NCI-H82 (cell line): ENCODE data around the gene OR2A42.
"Not testable (repeated sequence)": the region's sequence is repeated elsewhere in the genome, so short reads cannot be mapped to it uniquely, and the experiment has no call there.

ENCODE experiments used
- DNase-seq: peaks from one replicate; lab custom pipeline; 2025; lab: John Stamatoyannopoulos, UW

Gene OR2A42, protein sequence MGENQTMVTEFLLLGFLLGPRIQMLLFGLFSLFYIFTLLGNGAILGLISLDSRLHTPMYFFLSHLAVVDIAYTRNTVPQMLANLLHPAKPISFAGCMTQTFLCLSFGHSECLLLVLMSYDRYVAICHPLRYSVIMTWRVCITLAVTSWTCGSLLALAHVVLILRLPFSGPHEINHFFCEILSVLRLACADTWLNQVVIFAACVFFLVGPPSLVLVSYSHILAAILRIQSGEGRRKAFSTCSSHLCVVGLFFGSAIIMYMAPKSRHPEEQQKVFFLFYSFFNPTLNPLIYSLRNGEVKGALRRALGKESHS

DNA sequence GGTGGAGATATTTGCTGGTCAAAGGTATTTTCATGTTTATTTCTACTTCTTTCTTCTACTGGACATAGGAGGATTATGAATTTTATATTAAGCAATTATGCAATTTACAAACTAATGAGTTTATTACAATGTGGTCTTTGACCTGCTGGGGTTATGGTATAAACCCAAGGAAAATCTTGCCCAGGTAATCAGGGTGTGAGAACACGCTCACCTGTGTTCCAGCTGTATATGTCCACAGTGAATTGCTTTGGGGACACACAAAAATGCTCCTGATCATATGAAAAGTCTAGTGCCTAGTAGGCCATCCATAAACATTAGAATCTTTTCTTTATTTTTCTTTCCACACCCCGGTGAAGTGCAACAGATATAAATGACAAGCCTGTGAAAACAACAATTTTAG, at the start of gene OR2A42:
Gene OR2A42 (minus strand): TSS at position 241 of the 400 bp plus-strand sequence. CDS start 6,762 bp downstream, outside the sequence.
- DNase-seq, result not testable (repeated sequence)

DNA sequence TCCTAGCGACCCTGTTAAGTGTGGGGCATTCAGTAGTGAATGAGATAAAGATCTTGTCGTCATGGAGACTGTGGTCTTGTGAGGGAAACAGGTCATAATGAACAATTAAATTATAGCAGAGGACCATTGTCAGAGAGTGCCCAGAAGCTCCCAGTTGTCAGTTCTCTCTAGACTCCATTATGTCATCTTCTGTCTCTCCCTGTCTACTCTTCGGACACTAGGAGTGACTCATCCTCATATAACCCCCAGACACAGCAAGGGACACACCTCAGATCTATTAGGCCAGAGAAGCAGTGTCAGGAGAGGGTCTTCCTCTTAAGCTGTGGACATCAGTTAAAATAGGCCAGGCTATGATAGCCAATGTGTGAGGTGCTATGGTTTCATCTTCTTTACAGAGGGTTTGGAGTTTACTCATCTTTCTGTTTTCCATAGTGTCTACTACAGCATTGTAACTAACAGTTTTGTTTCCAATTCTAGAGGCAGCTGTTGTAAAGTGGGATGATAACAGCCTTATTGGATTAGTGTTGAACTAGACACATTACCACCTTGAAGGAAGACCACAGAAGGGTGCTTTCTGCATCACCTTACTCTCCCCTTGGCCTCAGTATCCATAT, 47.9 kb upstream of the OR2A42 start:
- DNase-seq, result not testable (repeated sequence)

DNA sequence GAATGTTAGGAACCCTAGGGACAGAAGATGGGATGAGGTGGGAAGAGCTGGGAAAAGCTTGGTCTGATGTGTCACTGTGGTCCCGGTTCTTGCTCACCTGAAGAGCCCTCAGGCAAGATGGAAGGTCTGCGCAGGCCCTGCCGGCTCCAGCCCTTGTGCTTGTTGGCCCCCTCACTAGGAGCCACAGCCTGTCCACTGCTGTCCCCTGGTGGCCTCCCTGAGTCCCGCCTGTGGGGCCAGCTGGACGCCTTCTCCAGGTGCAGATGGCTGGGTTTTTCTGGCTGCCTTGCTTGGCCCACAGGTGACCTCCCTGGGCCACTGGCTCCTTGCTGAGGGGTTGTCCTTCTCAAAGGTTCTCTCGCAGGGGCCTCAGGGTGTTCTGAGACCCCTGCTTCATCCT, 44.3 kb upstream of the OR2A42 start:
- DNase-seq, result not testable (repeated sequence)

DNA sequence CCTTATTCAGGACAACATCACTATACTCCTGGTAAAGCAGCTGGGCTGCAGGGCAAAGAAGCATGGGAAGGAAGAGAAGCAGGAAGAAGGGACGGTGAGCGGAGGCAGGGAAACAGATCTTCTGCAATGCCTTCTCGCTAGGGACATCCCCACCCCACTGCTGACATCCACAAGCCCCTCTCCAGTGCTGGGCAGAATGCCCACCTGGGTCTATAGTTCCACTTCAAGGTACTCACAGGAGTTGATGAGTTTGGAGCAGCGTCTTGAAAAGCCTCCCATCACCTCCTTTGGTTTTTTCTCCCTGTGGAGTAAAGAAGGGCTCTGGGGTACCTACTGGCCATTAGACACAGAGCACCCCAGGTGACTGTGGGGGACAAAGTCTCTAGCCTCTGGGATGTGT, 43.1 kb upstream of the OR2A42 start:
- not testable (repeated sequence) for DNase-seq

DNA sequence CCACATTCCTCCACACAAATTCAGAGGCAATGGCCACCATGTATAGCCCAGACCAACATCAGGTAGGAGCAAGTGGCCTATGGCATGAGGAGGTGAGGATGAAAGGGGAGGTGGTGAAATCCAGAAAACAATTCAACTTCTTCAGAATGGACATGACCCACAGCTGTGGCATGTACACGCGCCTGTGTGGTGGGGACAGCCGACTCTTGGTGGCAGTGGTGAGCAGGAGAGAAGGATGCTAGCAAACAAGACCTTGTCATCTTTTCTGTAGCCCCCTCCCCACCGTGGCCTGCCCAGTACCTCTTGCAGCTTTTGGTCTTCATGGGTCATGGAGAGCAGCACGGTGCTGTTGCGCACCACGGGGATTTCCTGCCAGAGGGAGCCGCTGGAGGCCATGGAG, 42.6 kb upstream of the OR2A42 start:
- DNase-seq, result not testable (repeated sequence)

DNA sequence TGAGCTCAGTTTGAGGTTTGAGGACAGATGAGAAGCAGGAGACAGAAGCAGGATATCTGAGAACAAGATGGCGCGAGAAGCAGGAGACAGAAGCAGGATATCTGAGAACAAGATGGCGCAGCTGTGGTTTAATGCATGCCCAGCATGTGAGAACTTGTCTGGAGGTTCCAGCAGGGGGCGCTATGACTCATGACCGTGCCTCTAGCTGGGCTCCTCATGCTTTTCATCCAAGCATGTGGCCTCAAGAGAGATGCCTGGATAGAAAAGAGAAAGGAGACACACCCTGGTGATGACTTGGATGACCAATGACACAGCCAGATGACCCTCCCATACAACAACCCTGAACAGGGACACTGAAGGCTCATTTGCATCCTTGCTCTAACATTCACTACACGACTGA, 40.6 kb upstream of the OR2A42 start:
- not testable (repeated sequence) for DNase-seq

DNA sequence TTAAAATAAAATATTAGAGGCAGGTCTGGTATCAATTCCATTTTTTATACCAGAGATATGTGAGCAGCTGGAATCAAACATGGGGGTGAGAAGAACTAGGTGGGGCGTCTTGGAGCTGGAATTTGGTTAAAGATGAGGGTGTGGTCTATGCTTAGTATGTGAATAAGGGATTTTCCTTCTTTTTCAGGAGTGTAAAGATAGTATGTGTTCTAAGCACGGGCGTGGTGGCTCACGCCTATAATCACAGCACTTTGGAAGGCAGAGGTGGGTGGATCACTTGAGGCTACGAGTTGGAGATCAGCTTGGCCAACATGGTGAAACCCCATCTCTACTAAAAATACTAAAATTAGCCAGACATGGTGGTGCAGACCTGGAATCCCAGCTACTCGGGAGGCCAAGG, 35.9 kb upstream of the OR2A42 start:
- not testable (repeated sequence) for DNase-seq

DNA sequence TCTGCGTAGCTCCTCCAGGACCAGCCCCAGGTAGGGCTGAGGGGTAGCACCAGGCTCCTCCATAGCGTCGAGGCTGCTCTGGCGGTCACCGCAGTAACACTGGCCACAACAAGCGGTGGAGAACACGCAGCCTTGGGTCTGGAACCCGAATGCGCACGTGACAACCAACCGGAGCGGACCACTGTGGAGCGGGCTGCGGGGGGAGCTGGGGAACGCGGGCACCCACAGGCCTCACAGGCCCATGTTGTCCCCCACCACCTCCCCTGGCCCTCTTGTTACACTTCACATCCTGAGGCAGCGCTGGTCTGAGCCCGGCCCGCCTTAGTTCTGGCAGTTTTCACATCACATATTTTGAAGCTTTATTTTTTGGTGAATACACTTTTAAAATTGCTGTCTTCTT, 29.8 kb upstream of the OR2A42 start, which contains the start of gene CTAGE8:
Gene CTAGE8 (minus strand): TSS at position 101 of the 400 bp plus-strand sequence. CDS start 38 bp downstream, at position 63.
- not testable (repeated sequence) for DNase-seq

DNA sequence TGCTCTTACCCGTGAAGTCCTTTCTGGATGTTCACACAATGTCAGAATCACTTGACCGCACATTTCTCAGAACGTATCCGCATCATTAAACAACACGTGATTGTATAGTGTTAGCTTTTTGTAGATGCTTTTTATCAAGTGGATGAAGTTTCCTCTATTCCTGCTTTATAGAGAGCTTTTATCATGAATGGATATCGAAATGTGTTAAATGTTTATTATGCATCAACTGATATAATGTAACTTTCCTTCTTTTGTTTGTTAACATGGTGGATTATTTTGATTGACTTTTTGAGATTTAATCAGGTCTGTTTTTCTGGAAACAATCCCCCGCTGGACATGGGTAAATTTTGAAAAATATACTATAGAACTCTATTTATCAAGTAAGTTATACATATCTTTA, 25.3 kb upstream of the OR2A42 start, which contains the start of gene OR2A7:
Gene OR2A7 (minus strand): TSS at position 101 of the 400 bp plus-strand sequence. CDS start 5,164 bp downstream, outside the sequence.
- not testable (repeated sequence) for DNase-seq

DNA sequence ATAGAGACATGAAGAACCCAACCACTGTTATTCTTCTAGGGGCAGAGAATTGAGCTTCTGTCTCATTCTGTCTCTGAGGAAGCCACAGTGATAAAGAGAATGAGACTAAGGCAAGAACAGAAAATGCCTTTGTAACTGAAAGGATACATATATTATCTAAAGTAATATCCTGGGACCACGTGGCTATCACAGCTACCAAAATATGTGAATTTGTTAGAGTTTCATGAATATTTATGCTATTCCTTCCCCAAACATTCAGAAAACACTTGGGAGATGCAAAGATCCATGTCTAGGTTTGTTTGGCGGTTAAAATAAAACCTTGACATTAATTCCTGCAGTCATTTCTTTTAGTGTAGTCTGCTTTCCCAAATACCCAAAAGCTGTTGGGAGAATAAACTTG, 22.7 kb upstream of the OR2A42 start:
- not testable (repeated sequence) for DNase-seq

DNA sequence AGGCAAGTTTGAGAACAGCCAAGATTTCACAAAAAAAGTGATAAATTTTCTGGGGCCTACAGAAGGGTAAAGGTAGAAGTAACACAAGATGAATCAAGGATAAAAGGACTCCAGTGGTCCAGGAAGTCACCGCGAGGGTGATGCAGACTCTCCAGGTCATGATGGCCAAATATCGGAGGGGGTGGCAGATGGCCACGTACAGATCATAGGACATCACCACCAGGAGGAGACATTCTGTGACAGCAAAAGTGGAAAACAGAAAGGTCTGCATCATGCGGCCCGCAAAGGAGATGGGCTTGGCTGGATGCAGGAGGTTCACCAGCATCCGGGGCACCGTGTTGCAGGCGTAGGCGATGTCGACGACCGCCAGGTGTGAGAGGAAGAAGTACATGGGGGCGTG, 19.7 kb upstream of the OR2A42 start:
- DNase-seq, result not testable (repeated sequence)

DNA sequence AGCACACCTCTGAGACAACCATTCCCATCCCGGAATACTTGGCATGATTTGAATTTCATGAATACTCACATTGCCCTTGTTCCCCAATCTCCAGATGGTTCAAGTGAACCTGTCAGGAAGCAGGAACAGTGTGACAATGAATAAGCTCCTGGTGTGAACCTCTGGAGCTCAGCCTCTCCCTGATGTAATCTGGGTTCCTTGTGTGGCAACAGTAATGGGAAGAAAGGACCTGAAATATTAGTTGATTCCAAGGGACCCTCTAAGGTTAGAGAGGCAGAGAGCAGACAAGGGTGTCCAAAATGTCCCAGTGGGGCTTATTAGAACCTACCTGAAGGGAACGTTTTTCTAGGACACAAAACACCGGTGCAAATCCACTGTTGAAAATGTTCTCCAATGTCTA, 16.7 kb upstream of the OR2A42 start:
- DNase-seq, result no peak

DNA sequence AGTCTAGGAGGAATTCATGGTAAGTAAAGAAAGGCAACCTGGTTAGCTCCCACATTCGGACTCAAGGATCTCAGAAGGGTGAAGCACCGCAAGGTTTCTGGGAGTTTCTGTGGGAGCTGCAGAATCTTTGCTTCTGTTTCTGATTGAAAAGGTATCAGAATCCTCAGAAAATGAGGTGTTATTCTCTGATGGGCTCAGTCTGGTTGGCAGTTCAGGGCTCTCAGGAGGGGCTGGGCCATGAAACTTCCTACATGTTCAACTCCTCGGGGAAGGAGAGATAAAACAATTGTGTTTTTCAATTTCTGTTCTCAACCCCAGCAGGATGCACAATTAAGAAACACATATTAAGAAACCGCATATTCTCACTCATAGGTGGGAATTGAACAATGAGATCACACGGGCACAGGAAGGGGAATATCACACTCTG, 16.1 kb upstream of the OR2A42 start:
- no peak for DNase-seq

DNA sequence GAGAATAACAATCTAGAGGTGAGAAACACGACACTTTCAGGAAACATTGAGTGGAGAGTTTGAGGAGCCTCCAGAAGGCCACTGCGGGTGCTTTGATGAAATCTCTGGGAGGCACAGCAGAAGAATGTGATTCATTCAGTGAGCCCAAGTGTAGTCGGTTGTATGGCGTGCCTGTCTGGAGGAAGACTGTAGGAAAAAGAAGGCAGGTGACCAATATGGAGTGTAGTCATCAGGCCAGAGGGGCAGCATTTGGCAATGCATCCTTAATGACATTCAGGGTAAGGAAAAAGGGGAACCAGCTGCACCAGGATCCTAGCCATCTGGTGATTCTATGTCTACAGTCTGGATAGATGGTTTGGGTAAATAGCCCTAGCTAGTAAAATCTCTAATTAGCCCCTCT, 12.9 kb upstream of the OR2A42 start:
- not testable (repeated sequence) for DNase-seq

DNA sequence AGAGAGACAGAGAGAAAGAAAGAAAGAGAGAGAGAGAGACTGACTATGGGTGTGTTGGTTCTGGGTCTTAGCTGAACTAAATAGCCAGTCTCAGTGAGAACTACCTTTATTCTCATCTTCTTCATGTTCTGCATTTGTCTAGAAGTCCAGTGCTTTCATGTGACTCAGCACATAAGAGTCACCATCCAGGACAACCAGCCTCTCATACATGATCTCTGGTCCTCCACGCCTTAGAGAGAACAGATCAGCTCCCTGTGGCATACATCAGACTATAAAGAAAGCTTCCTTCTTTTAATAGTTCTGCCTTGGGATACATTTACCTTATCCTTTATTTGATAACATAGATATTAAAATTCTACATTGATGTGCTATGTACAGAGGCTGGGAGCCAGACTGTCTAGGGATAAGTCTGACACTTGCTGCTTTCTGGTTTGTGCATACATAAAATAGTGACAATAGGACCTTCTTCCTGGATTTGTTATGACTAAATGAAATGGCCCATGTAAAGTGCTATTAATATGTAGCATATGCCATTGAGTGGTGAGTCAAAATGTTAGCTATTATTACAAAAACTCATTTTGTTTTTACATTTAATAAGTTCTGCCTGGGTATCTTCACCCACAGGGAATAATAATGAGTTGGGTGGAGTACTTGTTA, 8.4 kb upstream of the OR2A42 start:
- DNase-seq, result not testable (repeated sequence)

DNA sequence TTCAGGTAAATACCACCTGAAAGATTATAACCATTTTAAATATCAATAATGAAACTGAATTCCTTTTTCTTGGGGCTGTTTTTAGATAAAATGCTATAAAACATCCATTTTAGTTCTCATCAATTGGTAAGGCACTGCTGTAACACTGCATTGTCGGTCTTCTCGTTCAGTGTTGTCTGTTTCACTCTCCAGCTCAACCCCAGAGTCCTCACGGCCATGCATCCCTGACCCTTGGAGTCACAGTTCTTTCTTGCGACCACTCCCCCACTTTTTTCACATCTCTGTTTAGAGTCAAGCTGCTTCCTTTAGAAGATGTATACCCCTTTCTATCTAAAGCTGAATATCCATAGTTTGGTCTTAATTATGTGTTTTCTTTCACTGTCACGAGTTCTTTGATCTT, 7.6 kb upstream of the OR2A42 start:
- DNase-seq, result not testable (repeated sequence)

DNA sequence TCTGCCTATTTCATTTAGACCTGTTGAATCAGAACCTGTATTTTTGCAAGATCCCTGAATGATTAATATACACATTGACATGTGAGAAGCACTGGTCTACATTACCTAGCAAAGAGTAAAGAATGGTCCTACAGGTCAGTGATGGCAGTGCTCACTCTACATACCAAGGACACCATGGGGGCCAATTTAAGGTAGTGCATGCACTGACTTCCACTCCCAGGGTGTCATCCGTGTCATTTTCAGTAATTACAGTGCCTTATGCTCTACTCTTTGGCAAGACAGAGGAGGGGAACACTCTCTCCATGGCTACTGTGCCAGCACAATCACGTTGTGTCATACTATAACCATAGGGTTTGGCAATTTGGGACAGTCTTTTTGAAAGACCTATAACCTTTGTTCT, 6.0 kb upstream of the OR2A42 start:
- DNase-seq, result not testable (repeated sequence)

DNA sequence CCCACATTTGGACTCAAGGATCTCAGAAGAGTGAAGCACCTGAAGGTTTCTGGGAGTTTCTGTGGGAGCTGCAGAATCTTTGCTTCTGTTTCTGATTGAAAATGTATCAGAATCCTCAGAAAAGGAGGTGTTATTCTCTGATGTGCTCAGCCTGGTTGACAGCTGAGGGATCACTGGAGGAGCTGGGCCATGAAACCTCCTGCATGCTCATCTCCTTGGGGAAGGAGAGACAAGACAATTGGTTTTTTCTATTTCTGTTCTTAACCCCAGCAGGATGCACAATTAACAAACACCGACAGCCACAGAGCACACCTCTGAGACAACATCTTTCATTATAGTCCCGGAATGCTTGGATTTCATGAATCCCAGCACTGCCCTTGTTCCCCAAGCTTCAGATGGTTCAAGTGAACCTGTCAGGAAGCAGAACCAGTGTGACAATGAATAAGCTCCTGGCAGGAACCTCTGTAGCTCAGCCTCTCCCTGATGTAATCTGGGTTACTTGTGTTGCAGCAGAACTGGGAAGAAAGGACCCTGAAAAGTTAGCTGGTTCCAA, 799 bp downstream of the OR2A42 start:
- DNase-seq, result not testable (repeated sequence)

DNA sequence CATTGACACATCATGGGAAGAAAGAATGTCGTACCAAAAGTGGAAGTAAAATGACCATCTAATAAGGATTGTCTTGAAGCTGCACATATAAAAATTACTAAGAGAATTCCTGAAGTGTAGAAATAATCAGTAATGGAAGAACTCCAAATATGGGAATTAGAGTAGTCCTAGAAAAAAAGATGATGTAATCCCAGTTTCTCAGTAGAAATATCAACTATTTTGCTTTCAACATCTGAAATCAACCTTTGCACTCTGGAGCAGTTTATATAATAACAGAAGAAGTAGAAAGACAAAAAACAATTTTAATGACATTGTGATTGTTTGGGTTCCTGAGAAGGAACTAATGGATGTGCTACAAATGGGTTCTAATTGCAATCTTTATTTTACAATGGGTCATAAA, 6.4 kb downstream of the OR2A42 start:
- DNase-seq, result not testable (repeated sequence)

DNA sequence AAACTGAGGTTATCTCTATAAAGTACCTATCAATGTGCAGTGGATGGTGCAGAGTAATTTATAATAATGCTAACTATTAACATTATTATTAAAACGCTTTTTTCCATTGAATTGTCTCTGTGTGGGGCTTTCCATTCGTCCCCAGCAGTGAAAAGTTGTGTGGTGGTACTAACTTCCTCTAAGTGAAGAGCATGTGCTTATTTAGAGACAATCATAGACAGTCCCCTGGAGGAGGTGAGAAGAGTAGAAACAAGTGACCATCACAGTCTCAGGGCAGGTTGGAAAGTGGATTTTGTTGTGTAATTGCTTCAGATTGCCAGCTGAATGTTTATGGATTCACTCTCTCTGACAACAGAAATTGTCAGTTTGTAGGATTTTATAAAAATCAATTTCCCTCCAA, 8.4 kb downstream of the OR2A42 start:
- DNase-seq, result not testable (repeated sequence)

DNA sequence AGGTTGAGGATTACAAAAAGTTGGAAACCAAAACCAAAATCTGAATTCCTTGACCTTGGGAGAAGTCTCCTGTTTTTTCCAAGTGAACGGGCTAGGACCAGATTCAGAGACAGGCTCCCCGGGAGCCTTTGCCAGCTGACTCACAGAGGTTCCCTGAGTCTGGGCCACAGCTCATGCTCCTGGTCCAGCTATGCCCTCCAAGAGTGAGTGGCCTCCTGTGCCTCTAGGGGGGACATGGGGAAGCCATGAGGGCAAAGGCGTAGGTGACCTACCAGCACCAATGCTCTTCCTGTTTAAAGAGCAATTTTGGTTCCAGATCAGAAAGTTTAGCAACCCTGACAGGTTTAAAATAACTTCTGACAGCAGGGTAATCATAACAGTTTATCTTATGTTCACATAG, 10.6 kb downstream of the OR2A42 start:
- not testable (repeated sequence) for DNase-seq

DNA sequence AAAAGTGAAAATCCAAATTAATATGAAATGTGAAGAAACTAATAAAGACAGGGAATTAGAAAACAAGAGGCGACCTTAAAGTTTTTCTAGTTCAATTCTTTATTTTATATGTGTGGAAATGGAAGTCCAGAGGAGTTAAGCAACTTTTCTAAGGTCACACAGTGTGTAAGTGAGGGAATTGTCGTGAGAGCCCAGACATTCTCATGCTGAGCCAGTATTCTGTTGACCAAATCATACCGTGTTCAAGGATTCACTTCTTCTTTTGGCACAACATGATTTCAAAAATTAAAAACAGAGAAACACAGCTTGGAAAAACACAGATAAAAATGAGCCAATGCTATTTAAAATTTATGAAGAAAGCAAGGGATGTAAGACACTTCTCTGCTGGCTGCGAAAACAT, 12.5 kb downstream of the OR2A42 start:
- not testable (repeated sequence) for DNase-seq
